Astrocyte of the cerebellum (primary cell): ENCODE measurements around the gene UGT1A9.

ENCODE experiments used
- DNase-seq: peaks from one replicate; pipeline ENCODE4 v3.0.0-alpha.2; 2011; ENCODE audit warnings: low read depth
- H3K4me3 ChIP-seq: 2 replicates; pipeline ENCODE4 v1.5.1; 2011; ENCODE audit warnings: mild to moderate bottlenecking, low read depth, low read length, moderate library complexity
- CTCF ChIP-seq: IDR thresholded peaks from 2 replicates; pipeline ENCODE4 v1.5.1; 2012; ENCODE audit warnings: low read length, low read depth, moderate library complexity, mild to moderate bottlenecking; ENCODE audit errors: missing control alignments
- in situ Hi-C: cut with HindIII; loops from 2 replicates; pipeline ENCODE4 v1.10.0; 2017; ENCODE audit warnings: low sequenced_read_pairs

Gene UGT1A9

GRCh38 chr2:233756429-233757081 is 84.9 kb downstream of the UGT1A9 start:
- no peak for DNase-seq
- in situ Hi-C loops: no loop called here
- TF ChIP-seq CTCF: no peak
- no peak overlapping the region for H3K4me3 ChIP-seq

GRCh38 chr2:233758141-233758540 is 86.4 kb downstream of the UGT1A9 start:
- no peak for DNase-seq
- H3K4me3 ChIP-seq: no peak overlapping the region
- in situ Hi-C loops: no loop called here
- TF ChIP-seq CTCF: no peak

- TF ChIP-seq CTCF: no peak
- no peak overlapping the region for H3K4me3 ChIP-seq
- DNase-seq: no peak
- in situ Hi-C loops: no loop called here
Measured at GRCh38 chr2:233758849-233759248, 87.2 kb downstream of the UGT1A9 start.

- in situ Hi-C loops: no loop called here
- DNase-seq: no peak
- H3K4me3 ChIP-seq: no peak within 1 kb of the TSS
- TF ChIP-seq CTCF: no peak
Measured at GRCh38 chr2:233760043-233760442, 88.3 kb downstream of the UGT1A9 start, which contains the start of gene UGT1A1. UGT1A1 (plus strand) TSS chr2:233760270; CDS start chr2:233760288, 18 bp downstream.

GRCh38 chr2:233761040-233761769 is 89.5 kb downstream of the UGT1A9 start:
- H3K4me3 ChIP-seq: no peak overlapping the region
- no peak for TF ChIP-seq CTCF
- in situ Hi-C loops: no loop called here
- no peak for DNase-seq

GRCh38 chr2:233764264-233764663 is 92.6 kb downstream of the UGT1A9 start:
- TF ChIP-seq CTCF: no peak
- DNase-seq: no peak
- H3K4me3 ChIP-seq: no peak overlapping the region
- in situ Hi-C loops: no loop called here
